Osteoblast (primary cell): ENCODE results near the gene PALD1. TPM values are rescaled to one million over a fixed set of nuclear protein-coding genes. Genes with fewer than 3 reads are reported as not detected.

ENCODE experiments used
- DNase-seq: peaks from one replicate; pipeline ENCODE4 v3.0.0; 2011; ENCODE audit warnings: low spot score, mixed read lengths; ENCODE audit not compliant: insufficient read length; ENCODE audit errors: missing footprints
- H2AFZ ChIP-seq: 2 replicates; pipeline ENCODE4 v1.6.0; 2011; ENCODE audit warnings: mild to moderate bottlenecking, low read length
- H3K27ac ChIP-seq: 2 replicates; pipeline ENCODE4 v1.5.1; 2011; ENCODE audit warnings: mild to moderate bottlenecking, low read depth, low read length, moderate library complexity
- H3K27me3 ChIP-seq: 2 replicates; pipeline ENCODE4 v1.6.0; 2012; ENCODE audit warnings: mild to moderate bottlenecking, control low read depth, inconsistent platforms, low read length, moderate library complexity; ENCODE audit not compliant: insufficient read depth
- H3K36me3 ChIP-seq: 2 replicates; pipeline ENCODE4 v1.5.1; 2011; ENCODE audit warnings: mild to moderate bottlenecking, low read length, control low read depth, moderate library complexity; ENCODE audit not compliant: insufficient read depth
- H3K4me1 ChIP-seq: 2 replicates; pipeline ENCODE4 v1.5.1; 2011; ENCODE audit warnings: mild to moderate bottlenecking, low read length, control low read depth, moderate library complexity; ENCODE audit not compliant: insufficient read depth
- H3K4me2 ChIP-seq: 2 replicates; pipeline ENCODE4 v1.6.0; 2011; ENCODE audit warnings: mild to moderate bottlenecking, low read length; ENCODE audit not compliant: insufficient read depth
- H3K4me3 ChIP-seq: fragments of 200-600 bp; sonication (generic); 3 replicates; pipeline ENCODE4 v1.5.1; 2012; ENCODE audit warnings: mild to moderate bottlenecking, low read length, inconsistent platforms; ENCODE audit not compliant: insufficient read depth
- H3K79me2 ChIP-seq: 2 replicates; pipeline ENCODE4 v1.6.0; 2012; ENCODE audit warnings: mild to moderate bottlenecking, low read length, control low read depth, inconsistent platforms; ENCODE audit not compliant: insufficient read depth
- H3K9me3 ChIP-seq: 2 replicates; pipeline ENCODE4 v1.5.1; 2011; ENCODE audit warnings: low read depth, low read length, control low read depth
- H4K20me1 ChIP-seq: 2 replicates; pipeline ENCODE4 v1.6.0; 2012; ENCODE audit warnings: mild to moderate bottlenecking, low read length, control low read depth; ENCODE audit not compliant: insufficient read depth
- CTCF ChIP-seq: IDR thresholded peaks from 2 replicates; pipeline ENCODE4 v1.5.1; 2011; ENCODE audit warnings: mild to moderate bottlenecking, low read depth, low read length, moderate library complexity; ENCODE audit errors: extremely low read depth
- total RNA-seq: library from RNA; depleted of rRNA; stranded (reverse); fragments of >200 nt; gene quantifications from 2 replicates; pipeline ENCODE4 v1.2.3, GENCODE V29; 2012

PALD1 gene
- total RNA-seq, 1 donor: under 0.01 TPM

GRCh38 chr10:70459061-70459773, 19.4 kb upstream of the PALD1 start:
- Histone ChIP-seq H3K27ac (no peak overlapping the region), H3K4me3 (no peak overlapping the region), H2AFZ (no peak overlapping the region), H3K36me3 (no peaks in the 10 kb centered on the region), H3K4me1 (peaks cover 7% of the 10 kb centered on the region), H3K9me3 (no peaks in the 10 kb centered on the region), H3K27me3 (peaks cover 8% of the 10 kb centered on the region), H3K4me2 (no peak overlapping the region), H3K79me2 (no peaks in the 10 kb centered on the region), H4K20me1 (no peaks in the 10 kb centered on the region)
- no peak for TF ChIP-seq CTCF
- peak; percentile 72 for DNase-seq

GRCh38 chr10:70459774-70460490, 18.6 kb upstream of the PALD1 start:
- H2AFZ ChIP-seq: no peak overlapping the region
- no peak for DNase-seq
- H3K79me2 ChIP-seq: no peaks in the 10 kb centered on the region
- H3K4me2 ChIP-seq: no peak overlapping the region
- no peaks in the 10 kb centered on the region for H4K20me1 ChIP-seq
- peaks cover 8% of the 10 kb centered on the region for H3K27me3 ChIP-seq
- no peaks in the 10 kb centered on the region for H3K36me3 ChIP-seq
- H3K27ac ChIP-seq: no peak overlapping the region
- no peak for TF ChIP-seq CTCF
- peaks cover 7% of the 10 kb centered on the region for H3K4me1 ChIP-seq
- no peak overlapping the region for H3K4me3 ChIP-seq
- no peaks in the 10 kb centered on the region for H3K9me3 ChIP-seq

GRCh38 chr10:70461397-70462348, 16.9 kb upstream of the PALD1 start:
- H3K79me2 ChIP-seq: no peaks in the 10 kb centered on the region
- H3K27ac ChIP-seq: no peak overlapping the region
- TF ChIP-seq CTCF: peak; percentile 82
- DNase-seq: peak; percentile 98
- no peaks in the 10 kb centered on the region for H3K36me3 ChIP-seq
- no peak overlapping the region for H3K4me3 ChIP-seq
- no peaks in the 10 kb centered on the region for H3K9me3 ChIP-seq
- H3K4me2 ChIP-seq: no peak overlapping the region
- H2AFZ ChIP-seq: no peak overlapping the region
- H3K4me1 ChIP-seq: peaks cover 7% of the 10 kb centered on the region
- peaks cover 7% of the 10 kb centered on the region for H3K27me3 ChIP-seq
- H4K20me1 ChIP-seq: no peaks in the 10 kb centered on the region
